OCI-LY7 (cell line): ENCODE data around the gene NACC2. TPM values are rescaled to one million over a fixed set of nuclear protein-coding genes. Genes with fewer than 3 reads are reported as not detected.
A peak's percentile ranks its signal among the peaks of the same experiment; 100 is the strongest.

Experiments
- BruUV-seq: library from RNA; stranded (reverse); fragments of 400-500 nt; replicated peaks from 2 replicates; lab custom pipeline; 2021; lab: Mats Ljungman, UMichigan
- CTCF ChIA-PET: fragments of 300-600 bp; sonication (Branson Sonifier 250); formaldehyde crosslinking; loops from one replicate; lab custom pipeline; 2022; ENCODE audit warnings: antibody characterized with exemption; ENCODE audit not compliant: unreplicated experiment; lab: Charles Lee
- POLR2A ChIA-PET: fragments of 300-600 bp; sonication (Branson Sonifier 250); formaldehyde crosslinking; loops from one replicate; lab custom pipeline; 2022; ENCODE audit warnings: antibody characterized with exemption; lab: Charles Lee
- DNase-seq: peaks from one replicate; pipeline ENCODE4 v3.0.0-alpha.2; 2015; ENCODE audit warnings: low spot score
- H2AFZ ChIP-seq: fragments of 200-600 bp; sonication (generic), shearing (Covaris generic); 2 replicates; pipeline ENCODE4 v1.6.1; 2014; ENCODE audit warnings: mild to moderate bottlenecking, antibody characterized with exemption, low read length, moderate library complexity
- H3K27ac ChIP-seq: fragments of 200-600 bp; sonication (generic); 2 replicates; pipeline ENCODE4 v1.5.1; 2014; ENCODE audit warnings: mixed run types, low read depth, mild to moderate bottlenecking, moderate library complexity, low read length, inconsistent platforms; ENCODE audit not compliant: poor library complexity, severe bottlenecking
- H3K36me3 ChIP-seq: fragments of 200-600 bp; sonication (generic); 2 replicates; pipeline ENCODE4 v1.6.1; 2014; ENCODE audit warnings: mild to moderate bottlenecking, antibody characterized with exemption, low read length, moderate library complexity, mixed read lengths; ENCODE audit not compliant: insufficient read depth
- H3K4me1 ChIP-seq: fragments of 200-600 bp; sonication (generic); 2 replicates; pipeline ENCODE4 v1.5.1; 2014; ENCODE audit warnings: mild to moderate bottlenecking, low read length; ENCODE audit not compliant: insufficient read depth, poor library complexity, severe bottlenecking
- H3K4me2 ChIP-seq: fragments of 200-600 bp; sonication (generic); 2 replicates; pipeline ENCODE4 v1.6.1; 2014; ENCODE audit warnings: mild to moderate bottlenecking, low read length
- H3K4me3 ChIP-seq: fragments of 200-600 bp; sonication (generic); 2 replicates; pipeline ENCODE4 v1.5.1; 2014; ENCODE audit warnings: mild to moderate bottlenecking, low read depth, low read length; ENCODE audit not compliant: poor library complexity, severe bottlenecking
- H3K79me2 ChIP-seq: fragments of 200-600 bp; sonication (generic); 2 replicates; pipeline ENCODE4 v1.6.1; 2016; ENCODE audit warnings: low read depth, mild to moderate bottlenecking, low read length, moderate library complexity, mixed read lengths; ENCODE audit not compliant: insufficient read depth
- H3K9me2 ChIP-seq: fragments of 200-600 bp; sonication (generic); 2 replicates; pipeline ENCODE4 v1.6.1; 2016; ENCODE audit warnings: mild to moderate bottlenecking, low read length, mixed read lengths; ENCODE audit not compliant: insufficient read depth
- H3K9me3 ChIP-seq: fragments of 200-600 bp; sonication (generic); 2 replicates; pipeline ENCODE4 v1.6.1; 2014; ENCODE audit warnings: mild to moderate bottlenecking, mixed run types, low read length, mixed read lengths
- H4K20me1 ChIP-seq: fragments of 200-600 bp; sonication (generic); 2 replicates; pipeline ENCODE4 v1.6.1; 2014; ENCODE audit warnings: mild to moderate bottlenecking, antibody characterized with exemption, low read length, moderate library complexity, mixed read lengths; ENCODE audit not compliant: insufficient read depth
- EZH2phosphoT487 ChIP-seq: fragments of 200-600 bp; sonication (generic); IDR thresholded peaks from 2 replicates; pipeline ENCODE4 v1.6.1; 2018; ENCODE audit warnings: low read depth, borderline replicate concordance, mild to moderate bottlenecking, mixed run types, antibody characterized with exemption, low read length, moderate library complexity, mixed read lengths
- intact Hi-C: fragments of 100-400 bp; cut with micrococcal nuclease; formaldehyde crosslinking; loops from one replicate; pipeline ENCODE4 v1.10.0; 2022; ENCODE audit not compliant: unreplicated experiment
- total RNA-seq, 2 experiments: library from RNA; depleted of rRNA in 1 of 2; stranded (reverse); fragments of >200 nt in 1 of 2; shearing (Covaris generic) in 1 of 2; gene quantifications; 2 replicates each; pipeline ENCODE4 v1.2.3, GENCODE V29; 2014 to 2022
- TF ChIP-seq, protein P1 (sequence below): fragments of 200-600 bp; sonication (generic); conservative IDR thresholded peaks from 2 replicates; pipeline ENCODE4 v1.5.1; 2014; ENCODE audit warnings: mild to moderate bottlenecking, antibody characterized with exemption, low read length, moderate library complexity, mixed read lengths

Gene NACC2
- total RNA-seq, 2 experiments from 2014 or later = 0.38 to 0.72 TPM

DNA sequence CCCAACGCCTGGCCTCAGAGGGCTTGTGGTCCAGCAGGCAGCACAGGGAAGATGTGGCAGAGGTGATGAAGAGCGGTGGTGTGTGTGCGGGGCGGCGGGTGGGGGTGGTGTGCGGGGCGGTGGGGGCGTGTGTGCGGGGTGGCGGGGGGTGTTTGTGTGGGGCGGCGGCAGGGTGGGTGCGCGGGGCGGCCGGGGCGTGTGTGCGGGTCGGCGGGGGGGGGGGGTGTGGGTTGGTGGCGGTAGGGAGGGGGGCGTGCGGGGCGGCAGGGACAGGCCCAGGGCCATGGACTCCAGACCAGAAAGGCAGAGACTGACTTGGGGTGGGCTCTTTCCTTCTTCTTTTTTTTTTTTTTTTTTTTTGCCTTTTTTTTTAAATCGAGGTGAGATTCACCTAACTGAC lies 4.5 kb upstream of the NACC2 start:
- Histone ChIP-seq H3K4me3 (no peak overlapping the region), H4K20me1 (no peaks in the 10 kb centered on the region), H3K9me2 (no peaks in the 10 kb centered on the region), H3K9me3 (no peaks in the 10 kb centered on the region), H3K79me2 (no peaks in the 10 kb centered on the region), H3K4me1 (peaks cover 15% of the 10 kb centered on the region), H2AFZ (no peak overlapping the region), H3K4me2 (no peak overlapping the region), H3K27ac (no peak overlapping the region), H3K36me3 (no peaks in the 10 kb centered on the region)
- TF ChIP-seq, protein P1, sequence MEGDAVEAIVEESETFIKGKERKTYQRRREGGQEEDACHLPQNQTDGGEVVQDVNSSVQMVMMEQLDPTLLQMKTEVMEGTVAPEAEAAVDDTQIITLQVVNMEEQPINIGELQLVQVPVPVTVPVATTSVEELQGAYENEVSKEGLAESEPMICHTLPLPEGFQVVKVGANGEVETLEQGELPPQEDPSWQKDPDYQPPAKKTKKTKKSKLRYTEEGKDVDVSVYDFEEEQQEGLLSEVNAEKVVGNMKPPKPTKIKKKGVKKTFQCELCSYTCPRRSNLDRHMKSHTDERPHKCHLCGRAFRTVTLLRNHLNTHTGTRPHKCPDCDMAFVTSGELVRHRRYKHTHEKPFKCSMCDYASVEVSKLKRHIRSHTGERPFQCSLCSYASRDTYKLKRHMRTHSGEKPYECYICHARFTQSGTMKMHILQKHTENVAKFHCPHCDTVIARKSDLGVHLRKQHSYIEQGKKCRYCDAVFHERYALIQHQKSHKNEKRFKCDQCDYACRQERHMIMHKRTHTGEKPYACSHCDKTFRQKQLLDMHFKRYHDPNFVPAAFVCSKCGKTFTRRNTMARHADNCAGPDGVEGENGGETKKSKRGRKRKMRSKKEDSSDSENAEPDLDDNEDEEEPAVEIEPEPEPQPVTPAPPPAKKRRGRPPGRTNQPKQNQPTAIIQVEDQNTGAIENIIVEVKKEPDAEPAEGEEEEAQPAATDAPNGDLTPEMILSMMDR = no peak
- TF ChIP-seq EZH2phosphoT487 = no peak
- no peak for DNase-seq
- POLR2A ChIA-PET = interaction anchor here (0.5 kb wide), 1 partner anchor 11 kb away, joined by 4 read pairs; no protein-coding TSS in a partner anchor
- CTCF ChIA-PET = no interaction called here
- intact Hi-C loops = no loop called here
- BruUV-seq = no TSS peak

DNA sequence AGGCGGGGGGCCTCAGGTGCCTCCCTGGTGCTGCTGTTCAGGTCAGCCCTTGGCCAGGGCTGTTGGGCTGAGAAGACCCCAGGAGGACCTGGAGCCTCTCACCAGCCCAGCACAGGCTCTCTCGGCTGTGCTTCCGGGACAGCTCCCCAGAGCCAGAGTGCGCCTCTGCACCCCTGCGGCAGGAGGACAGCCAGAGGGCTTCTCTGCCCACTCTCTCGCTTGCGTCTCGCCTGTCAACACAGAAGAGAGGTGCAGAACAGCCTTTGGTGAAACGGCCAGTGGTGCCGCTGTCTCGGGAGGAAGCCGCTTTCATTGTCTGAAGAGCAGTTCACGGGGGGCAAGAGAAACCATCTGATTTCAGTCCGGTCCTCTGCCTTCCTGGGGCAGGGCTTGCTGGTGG lies 3.8 kb upstream of the NACC2 start:
- H3K9me2 ChIP-seq = no peaks in the 10 kb centered on the region
- BruUV-seq = no TSS peak
- peaks cover 12% of the 10 kb centered on the region for H3K4me1 ChIP-seq
- TF ChIP-seq, protein P1 = no peak
- TF ChIP-seq EZH2phosphoT487 = no peak
- H4K20me1 ChIP-seq = no peaks in the 10 kb centered on the region
- H3K27ac ChIP-seq = no peak overlapping the region
- peak overlapping the region; percentile 9; the same call in 1 of the 2 replicates for H3K4me2 ChIP-seq
- CTCF ChIA-PET = no interaction called here
- H3K79me2 ChIP-seq = no peaks in the 10 kb centered on the region
- intact Hi-C loops = no loop called here
- POLR2A ChIA-PET = no interaction called here
- H3K4me3 ChIP-seq = no peak overlapping the region
- H3K36me3 ChIP-seq = no peaks in the 10 kb centered on the region
- peak overlapping the region; percentile 27; the same call in 1 of the 2 replicates for H2AFZ ChIP-seq
- peak; percentile 24 for DNase-seq
- H3K9me3 ChIP-seq = no peaks in the 10 kb centered on the region

DNA sequence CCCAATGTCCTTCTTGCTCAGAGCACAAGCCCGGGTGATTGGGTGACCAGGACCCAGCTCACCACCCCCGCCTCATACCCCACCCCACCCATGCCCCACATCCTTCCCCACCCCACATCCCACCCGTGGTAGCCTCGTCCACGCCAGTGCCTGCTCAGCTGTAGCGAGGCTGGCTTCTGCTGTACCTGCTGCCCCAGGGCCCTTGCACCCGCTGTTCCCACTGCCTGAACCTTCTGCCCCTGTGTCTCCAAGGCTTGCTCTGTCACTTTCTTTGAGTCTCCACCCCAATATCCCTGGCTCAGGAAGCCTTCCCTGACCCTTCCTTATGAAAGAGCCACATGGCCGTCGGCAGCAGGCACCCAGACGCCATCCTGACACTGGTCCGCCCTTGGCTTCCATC lies 3.1 kb upstream of the NACC2 start:
- no peaks in the 10 kb centered on the region for H3K36me3 ChIP-seq
- intact Hi-C loops = no loop called here
- TF ChIP-seq, protein P1 = no peak
- TF ChIP-seq EZH2phosphoT487 = no peak
- H3K79me2 ChIP-seq = no peaks in the 10 kb centered on the region
- no peaks in the 10 kb centered on the region for H4K20me1 ChIP-seq
- peaks cover 12% of the 10 kb centered on the region for H3K4me1 ChIP-seq
- H3K4me3 ChIP-seq = no peak overlapping the region
- H2AFZ ChIP-seq = no peak overlapping the region
- BruUV-seq = no TSS peak
- no peaks in the 10 kb centered on the region for H3K9me2 ChIP-seq
- CTCF ChIA-PET = no interaction called here
- DNase-seq = no peak
- POLR2A ChIA-PET = no interaction called here
- H3K4me2 ChIP-seq = no peak overlapping the region
- no peak overlapping the region for H3K27ac ChIP-seq
- H3K9me3 ChIP-seq = no peaks in the 10 kb centered on the region
